HG03565 (cell line): ENCODE data around the gene SEMA3A.

Experiments
- ATAC-seq: cut with Tn5 transposase; IDR thresholded peaks from one replicate; pipeline ENCODE4 v1.9.1; 2021; ENCODE audit warnings: mild to moderate bottlenecking, moderate library complexity; ENCODE audit not compliant: unreplicated experiment

Gene SEMA3A

DNA sequence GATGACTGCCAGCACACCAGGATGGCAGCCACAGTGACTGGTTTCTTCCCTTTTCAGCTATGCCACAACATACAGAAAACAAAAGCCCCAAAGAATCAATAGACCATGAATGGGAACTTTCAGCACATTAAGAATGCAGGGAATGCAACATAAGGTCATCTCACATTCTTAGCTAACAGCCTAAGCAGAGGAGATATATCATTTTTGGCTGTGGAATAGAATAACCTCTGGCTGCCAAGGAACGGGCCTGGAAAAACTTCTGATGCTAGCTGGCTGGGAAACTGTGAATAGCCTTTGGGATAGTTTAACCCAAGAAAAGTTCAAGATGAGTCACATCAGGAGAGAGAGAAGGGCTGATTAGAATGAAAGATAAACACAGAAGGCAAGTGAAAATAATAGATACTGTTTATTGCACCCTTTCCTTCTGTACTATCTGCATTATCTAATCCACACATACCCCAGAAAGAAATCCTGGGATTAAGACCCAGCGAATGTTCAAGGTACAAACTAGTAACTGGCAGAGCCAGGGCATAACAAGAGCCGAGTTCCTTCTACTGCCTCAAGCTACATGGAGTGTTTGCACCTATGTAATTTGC, 169.2 kb downstream of the SEMA3A start:
- ATAC-seq: no peak

DNA sequence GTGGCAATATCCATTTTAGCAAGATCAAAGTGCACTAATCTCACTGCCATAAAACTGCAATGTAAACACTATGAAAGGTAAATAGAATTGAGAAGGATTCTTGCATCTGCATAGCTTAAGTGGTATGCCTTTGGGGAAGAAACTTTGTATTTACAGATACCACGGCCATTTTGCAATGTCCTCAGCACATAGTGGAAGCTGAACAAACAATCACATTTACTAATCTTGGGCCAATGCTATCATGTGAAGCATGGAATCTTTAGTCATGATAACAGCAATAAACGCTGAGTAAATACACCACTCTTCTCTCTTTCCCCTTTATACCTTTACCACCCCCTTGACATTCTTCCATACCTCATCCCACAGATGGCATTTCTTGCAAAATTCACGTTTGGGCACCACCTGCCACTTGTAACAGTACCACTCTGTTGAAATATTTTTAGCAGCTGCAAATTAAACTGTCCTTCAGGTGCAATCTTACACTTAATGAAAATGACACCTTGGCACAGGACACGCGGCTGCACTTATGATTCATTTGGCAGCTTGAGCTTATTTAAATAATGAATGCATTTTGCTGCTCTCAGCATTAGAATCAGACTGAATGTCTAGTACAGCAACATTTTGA, 171.8 kb downstream of the SEMA3A start:
- ATAC-seq: no peak

DNA sequence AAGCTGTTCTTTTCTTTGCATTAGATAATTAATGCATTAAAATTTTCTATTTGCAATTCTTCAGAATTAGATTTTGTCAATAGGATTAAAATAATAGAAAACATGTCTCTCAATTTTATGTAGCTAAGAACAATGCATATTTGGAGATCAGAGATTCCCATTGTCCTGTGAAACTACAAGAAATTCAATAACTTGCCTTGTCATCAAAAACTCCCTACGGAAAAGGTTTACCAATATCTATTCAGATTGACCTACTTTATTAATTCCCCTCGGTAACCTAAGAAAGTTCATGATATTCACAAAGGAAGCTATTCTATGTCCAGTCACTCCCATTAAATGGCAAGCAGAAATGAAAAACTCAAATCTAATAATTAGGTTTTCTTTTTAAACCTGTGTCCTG, 172.6 kb downstream of the SEMA3A start:
- no peak for ATAC-seq

DNA sequence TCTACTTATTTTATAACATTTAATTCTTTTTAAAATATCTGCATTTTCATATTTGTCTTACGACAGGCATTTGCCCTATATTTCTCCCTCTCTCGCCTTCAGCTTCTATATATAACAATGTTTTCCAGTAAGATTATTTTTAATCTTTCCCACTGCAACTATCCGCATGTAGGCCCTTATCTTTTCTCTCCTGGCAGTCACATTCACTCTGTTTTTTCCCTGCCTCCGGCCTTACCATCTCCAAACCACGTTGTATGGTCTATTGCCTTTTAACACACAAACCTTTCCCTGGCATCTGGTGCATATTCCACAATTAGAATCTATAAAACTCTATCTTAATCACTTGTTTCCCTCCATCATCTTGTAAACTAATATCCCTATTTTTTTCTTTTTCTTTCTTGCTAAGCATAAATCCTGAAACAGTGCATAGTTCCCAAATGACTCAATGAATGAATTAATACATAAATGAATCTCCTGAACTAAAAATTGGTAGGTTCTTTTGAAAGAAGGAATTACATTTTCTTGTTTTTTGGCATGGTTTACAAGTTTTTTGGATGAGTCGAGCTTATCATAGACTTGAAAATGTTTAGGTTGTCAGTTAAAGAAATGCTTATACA, 173.2 kb downstream of the SEMA3A start:
- no peak for ATAC-seq

DNA sequence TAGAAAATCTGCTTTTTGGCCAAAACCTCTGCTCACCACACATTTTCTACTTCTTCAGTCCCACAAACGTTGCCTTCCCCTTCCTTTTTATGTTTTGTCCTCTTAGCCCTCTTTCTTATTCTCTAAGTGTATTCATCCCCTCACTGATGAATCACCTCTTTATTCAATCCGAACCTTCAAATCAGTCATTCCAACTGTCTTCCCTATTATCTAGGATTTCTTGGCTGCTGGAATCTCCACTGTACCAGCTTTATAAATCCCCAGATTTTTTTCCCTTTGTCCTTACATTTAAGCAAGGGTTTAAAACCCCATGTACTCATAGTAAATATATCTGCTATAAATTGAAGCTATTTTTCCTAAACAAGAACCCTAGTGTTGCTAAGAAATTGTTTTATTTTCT, 176.9 kb downstream of the SEMA3A start:
- ATAC-seq: no peak

DNA sequence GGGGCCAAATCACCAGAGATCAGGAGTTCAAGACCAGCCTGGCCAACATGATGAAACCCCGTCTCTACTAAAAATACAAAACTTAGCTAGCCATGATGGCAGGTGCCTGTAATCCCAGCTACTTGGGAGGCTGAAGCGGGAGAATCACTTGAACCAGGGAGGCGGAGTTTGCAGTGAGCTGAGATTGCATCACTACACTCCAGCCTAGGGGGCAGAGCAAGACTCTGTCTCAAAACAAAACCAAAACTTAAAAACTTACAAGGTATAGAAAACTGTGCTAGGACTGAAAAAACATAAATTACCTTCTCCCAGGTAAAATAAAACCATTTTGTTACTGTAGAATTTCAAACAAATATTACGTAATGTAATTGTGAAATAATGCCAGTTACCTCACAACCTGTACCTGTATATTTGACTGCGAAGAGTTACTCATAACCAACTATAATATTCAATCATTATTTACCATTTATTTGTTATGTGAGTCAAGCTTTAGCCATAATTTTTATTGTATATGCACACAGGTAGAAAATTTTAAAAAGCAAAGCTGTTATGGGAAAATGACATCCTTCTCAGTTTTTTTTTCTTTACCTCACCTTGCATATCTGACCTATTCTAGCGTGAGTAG, 180.9 kb downstream of the SEMA3A start:
- no peak for ATAC-seq

DNA sequence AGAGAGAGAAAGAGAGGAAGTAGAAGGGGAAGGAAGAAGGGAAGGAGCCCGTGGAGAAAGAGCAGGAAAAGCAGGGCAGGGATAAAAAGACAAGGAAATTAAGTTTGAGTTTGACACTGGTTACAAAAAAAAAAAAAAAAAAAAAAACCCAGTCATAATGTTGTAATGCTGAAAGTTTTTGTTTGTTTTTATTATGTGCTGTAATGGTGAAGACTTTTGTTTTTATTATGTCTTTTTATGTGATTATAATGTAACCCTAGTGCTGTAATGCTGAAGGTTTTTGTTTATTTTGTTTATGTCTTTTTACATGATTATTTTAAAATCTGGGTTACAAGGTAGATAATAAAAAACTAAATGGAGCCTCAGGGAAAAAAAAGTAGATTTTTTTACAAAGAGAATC, 184.8 kb downstream of the SEMA3A start:
- no peak for ATAC-seq

DNA sequence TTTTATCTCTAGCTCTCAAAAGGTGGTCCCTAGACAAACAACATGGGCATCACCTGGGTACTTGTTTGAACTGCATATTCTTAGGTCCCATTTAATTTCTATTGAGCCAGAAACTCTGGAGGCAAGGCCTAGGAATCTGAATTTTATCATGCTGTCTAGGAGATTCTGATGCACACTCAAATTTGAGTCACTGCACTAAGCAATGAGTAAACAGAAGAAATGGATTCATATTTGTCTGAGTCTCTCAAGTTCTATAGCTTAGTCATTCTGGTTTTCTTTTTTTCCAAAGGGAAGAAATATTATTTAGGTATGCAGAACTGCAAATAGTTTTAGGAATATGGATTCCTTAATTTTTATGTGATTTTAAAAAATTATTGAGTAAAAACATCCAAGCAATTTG, 185.5 kb downstream of the SEMA3A start:
- ATAC-seq: no peak

DNA sequence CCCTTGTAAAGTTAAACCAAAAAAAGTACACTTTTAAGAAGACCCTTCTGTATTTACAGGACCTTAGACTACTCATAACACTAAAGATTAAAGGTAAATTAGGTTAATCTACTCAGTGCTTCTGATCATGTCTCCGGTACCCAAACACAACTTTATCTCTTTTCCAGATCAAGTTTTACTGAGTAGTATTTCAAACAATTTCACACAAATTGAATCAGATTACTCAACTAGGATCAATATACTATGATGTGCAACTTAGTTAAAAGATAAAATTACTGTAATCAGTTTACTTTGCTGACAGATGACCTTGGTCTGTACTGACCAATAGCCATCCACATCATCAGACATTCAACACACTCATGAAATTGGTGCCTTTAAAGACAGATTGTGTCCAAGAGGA, 191.4 kb downstream of the SEMA3A start:
- no peak for ATAC-seq

DNA sequence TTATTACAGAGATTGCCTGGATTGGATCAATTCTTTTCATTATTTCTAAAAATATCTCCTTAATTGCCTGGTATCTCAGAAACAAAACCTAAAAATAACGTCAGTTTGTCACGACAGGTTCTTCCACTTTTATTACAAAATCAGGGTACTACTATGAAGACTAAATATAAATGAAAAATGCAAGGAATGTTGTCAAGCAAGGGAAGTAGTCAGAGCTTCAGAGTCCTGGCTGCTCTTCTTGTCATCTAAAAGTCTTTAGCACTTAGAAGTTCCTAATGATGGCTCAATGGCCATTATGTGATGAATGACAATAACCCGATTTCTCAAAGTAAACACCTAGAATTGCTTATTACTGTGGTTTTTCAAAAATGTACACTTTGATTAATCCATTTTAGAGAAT, 192.2 kb downstream of the SEMA3A start:
- no peak for ATAC-seq

DNA sequence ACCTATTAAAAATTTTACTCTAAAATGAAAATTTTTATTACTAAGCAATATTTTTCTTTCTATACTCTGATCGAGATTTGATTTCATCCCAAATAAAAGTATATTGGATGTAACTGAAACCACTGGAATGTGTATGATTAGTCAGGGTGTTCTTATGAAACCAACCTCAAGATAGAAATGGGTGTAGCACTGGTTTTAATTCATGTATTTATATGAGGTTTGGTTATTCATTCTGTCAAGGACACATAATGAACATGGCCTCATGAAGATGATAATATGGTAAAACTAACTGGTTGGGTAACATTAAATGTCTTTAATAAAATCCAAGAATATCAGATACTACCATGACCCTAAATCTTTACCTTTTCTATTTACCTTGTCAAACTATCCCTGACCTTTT, 197.7 kb downstream of the SEMA3A start:
- no peak for ATAC-seq

DNA sequence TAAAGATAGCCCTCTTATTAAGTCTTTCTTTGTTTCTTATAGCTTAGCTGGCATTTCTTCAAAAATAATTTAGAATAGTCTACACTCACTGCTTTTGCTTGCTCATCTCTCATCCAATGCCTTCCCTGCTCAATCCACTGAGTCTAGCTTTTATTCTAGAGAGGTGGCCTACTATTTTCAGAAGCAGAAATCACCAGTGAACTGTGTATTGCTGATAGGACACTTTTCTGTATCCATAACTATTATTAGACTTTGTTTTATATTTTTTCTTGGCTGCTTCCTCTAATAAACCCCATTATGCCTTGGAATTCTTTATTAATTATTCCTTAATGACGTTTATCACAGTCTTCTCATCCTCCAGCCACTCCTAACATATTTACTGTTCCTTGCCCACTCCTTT, 206.8 kb downstream of the SEMA3A start:
- no peak for ATAC-seq

DNA sequence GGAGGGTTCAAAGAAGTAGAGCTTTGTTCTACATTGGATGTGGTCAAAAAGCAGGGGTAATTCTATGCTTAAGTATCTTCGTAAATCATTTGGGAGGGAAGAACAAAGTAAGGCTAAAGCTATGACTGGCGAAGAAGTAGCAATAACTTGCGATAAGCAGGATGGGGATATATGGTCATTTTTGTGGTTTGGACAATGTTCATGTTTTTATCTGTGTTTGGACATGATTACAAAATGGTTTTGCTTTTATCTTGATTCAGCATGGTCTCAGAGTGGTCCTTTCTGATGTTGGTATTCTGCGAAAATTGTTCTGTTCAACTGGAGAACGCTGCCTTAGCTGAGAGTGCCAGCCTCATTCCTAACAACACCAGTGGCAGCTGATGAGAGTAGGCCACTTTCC, 208.8 kb downstream of the SEMA3A start:
- no peak for ATAC-seq

DNA sequence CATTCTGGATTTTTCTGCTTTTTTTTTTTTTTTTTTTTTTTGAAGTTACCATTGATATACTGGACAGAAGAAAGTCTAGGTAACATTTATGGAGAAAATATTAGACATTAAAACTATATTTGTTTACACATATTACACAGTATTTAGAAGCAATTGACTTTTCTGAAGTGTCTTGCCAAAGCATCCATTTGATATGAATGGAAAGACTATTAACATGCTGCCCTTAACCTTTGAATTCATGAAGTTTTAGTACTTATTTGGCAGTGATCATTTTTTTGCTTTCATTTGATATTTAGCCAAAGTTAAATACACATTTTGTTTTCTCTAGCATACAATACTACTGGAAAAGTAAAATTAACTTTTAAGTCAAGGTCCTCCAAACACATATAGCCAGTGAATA, 210.0 kb downstream of the SEMA3A start:
- no peak for ATAC-seq

DNA sequence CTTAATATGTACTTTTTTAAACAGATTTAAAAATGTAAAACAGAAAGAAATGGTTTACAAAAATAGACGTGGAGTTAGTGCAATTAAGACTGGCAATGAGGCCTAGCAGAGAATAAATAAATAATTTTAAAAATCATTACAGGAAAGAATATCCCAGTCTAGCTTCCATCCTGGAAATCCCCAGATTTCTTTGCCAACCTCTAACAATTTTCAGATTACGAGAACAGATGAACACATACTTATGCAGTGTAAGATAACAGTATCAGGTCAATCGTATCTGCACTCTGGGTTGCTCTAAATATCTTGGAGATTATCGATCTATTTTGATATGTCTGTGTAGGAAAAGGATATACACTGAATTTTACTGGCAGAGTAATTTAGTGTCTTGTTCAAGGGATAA, 210.5 kb downstream of the SEMA3A start:
- ATAC-seq: no peak

DNA sequence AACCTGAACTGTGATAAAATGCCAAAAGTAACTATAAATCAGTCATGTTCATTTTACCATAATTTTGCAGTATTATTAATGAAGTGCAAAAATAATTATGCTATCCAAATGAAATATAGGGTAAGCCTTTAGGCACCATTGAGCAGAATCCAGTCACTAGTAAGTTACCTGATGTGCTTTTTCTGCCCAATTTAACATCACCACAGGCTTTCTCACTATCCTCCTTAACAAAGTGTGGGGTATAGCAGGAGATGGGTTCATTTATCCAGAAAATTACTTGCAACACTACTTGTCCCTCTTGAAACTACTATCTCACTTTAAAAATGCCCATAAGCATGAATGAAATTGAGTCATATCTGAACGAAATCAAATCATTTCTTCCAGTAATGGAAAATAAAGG, 211.0 kb downstream of the SEMA3A start:
- ATAC-seq: no peak

DNA sequence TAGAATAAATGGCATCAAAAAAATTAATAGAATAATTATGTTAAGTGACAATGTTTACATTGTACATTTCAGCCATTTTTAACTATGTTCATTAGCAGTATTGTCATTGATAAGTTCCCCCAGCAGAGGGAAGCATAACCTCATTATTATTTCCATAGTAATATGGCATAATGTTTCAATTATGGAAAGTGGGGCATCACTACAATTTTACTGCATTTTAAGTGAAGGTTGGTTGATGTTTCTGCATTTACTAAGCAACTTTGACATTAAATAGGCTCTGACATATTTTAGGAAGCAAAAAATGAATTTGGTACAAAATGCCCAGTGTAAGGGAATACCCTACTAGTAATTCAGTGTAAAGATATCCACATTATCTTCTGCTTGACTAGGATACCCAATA, 218.3 kb downstream of the SEMA3A start:
- peak; percentile 84 for ATAC-seq

DNA sequence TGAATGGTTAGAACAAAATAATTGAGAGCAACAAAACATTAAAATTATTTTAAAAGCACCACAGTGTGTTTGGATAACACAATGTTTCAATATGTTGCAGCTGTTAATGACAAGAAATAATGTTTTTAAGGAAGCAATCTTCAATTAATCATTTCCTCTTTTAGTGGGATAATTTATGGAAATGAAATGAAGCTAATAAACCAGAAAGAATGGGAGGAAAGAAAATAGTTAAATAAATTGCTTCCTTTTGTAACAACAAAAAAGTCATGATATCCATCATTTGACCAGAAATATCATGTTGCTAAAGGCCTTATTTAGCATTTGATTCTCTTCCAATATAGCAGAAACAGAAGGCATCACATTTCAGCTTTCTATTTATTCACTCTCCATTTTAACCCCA, 224.5 kb downstream of the SEMA3A start:
- ATAC-seq: no peak

DNA sequence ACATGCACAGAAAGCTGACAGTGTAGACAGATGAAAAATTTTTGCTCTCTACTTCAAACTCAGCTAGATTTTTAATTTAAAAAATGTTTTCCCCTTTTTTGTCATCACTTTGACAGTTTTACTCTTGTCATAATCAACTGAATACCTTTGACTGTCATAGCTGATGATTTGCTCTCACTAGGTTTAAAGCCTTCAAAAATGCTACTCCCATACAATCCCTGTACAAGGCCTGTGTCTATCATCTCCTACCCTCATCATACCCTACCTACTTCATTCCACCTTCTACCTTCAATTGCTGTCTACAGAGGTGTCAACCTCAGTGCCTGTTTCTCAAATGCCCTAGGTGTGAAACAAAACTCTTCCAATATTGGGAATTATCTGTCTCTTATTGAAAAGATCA, 230.3 kb downstream of the SEMA3A start:
- no peak for ATAC-seq

DNA sequence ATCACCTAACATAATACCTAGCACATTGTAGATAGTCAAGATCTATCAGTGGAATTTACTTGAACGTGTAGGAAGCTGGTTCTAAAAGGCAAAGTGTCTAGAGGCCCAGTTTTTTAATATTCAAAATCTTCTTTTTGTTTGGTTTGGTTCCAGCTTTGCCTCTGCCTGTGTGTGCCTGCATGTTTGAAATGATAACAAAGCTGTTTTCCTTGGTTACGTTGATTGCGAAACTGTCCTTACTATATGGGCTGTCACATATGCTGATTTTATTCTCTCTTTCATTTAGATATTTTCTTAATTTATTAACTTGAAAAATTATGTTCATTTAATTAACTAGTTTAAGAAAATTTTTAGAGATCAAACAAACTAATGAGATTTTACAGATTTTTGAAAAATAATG, 237.3 kb downstream of the SEMA3A start:
- no peak for ATAC-seq

DNA sequence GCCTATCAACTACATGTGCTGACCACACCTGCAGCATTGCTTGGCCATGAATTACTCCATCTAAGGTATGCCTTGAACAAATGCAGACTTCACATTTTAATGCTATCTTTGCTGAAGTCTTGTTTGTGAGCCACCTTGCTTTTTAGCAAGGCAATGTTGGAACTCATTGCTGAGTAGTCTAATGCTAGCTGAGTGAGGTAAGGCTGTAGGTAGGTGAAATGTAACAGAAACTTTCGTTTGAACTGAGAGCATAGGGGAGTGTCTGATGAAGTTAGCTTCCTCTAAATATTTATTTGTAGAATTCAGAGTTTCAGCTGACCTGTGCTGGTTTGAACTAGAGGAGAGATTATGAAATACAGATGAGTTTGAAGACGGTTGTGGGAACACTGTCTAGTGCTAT, 238.5 kb downstream of the SEMA3A start:
- no peak for ATAC-seq

DNA sequence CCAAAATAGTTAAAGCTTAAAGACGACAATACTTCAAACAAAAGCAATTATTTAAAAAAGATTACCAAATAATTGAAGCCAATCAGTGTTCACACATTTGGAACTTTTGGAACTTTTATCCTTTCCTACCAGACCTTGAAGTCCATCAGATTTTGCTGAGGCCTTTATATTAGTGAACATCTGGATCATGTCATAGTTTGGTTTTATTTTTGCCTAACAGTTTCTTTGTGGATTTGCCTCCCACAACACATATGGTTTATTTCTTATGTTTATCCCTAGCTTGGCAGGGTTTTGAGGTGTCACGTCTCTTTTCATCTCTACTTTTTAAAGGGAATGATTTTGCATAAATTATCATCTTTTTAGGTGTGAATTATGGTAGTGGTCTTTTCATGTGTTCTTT, 242.4 kb downstream of the SEMA3A start:
- no peak for ATAC-seq
